GM23338 (cell line): ENCODE results near the gene ZNF101. TPM values are rescaled to one million over a fixed set of nuclear protein-coding genes. Genes with fewer than 3 reads are reported as not detected.

Experiments used
- ATAC-seq: fragments of 200-7000 bp; cut with Tn5 transposase; 3 replicates; pipeline ENCODE4 v1.9.1; 2020
- DNase-seq: peaks from one replicate; pipeline ENCODE4 v3.0.0-alpha.2; 2015; ENCODE audit warnings: low spot score
- H2AFZ ChIP-seq: fragments of 200-600 bp; sonication (generic); 2 replicates; pipeline ENCODE4 v1.8.0; 2016; ENCODE audit warnings: antibody characterized with exemption, mild to moderate bottlenecking, moderate library complexity
- H3F3A ChIP-seq: fragments of 200-600 bp; sonication (generic); replicated peaks from 2 replicates; pipeline ENCODE4 v1.8.0; 2017; ENCODE audit warnings: antibody characterized with exemption, mixed run types, low read depth
- H3K27ac ChIP-seq: fragments of 200-600 bp; sonication (generic); 2 replicates; pipeline ENCODE4 v1.6.1; 2016; ENCODE audit warnings: low read depth
- H3K27me3 ChIP-seq: fragments of 200-600 bp; sonication (generic); 2 replicates; pipeline ENCODE4 v1.8.0; 2016; ENCODE audit warnings: mild to moderate bottlenecking, mixed run types, moderate library complexity; ENCODE audit not compliant: insufficient read depth
- H3K36me3 ChIP-seq: fragments of 200-600 bp; sonication (generic); 2 replicates; pipeline ENCODE4 v1.8.0; 2016; ENCODE audit warnings: mild to moderate bottlenecking; ENCODE audit not compliant: insufficient read depth
- H3K4me1 ChIP-seq: fragments of 200-600 bp; sonication (generic); 2 replicates; pipeline ENCODE4 v1.8.0; 2016; ENCODE audit warnings: mild to moderate bottlenecking, moderate library complexity; ENCODE audit not compliant: insufficient read depth
- H3K4me2 ChIP-seq: fragments of 200-600 bp; sonication (generic); 2 replicates; pipeline ENCODE4 v1.7.1; 2017; ENCODE audit warnings: mixed run types
- H3K4me3 ChIP-seq: fragments of 200-600 bp; sonication (generic); 2 replicates; pipeline ENCODE4 v1.6.1; 2016; ENCODE audit warnings: mixed run types
- H3K79me2 ChIP-seq: fragments of 200-600 bp; sonication (generic); replicated peaks from 2 replicates; pipeline ENCODE4 v1.8.0; 2017; ENCODE audit warnings: mild to moderate bottlenecking; ENCODE audit not compliant: insufficient read depth
- H3K9me2 ChIP-seq: fragments of 200-600 bp; sonication (generic); 2 replicates; pipeline ENCODE4 v1.8.0; 2017; ENCODE audit not compliant: insufficient read depth
- H4K20me1 ChIP-seq: fragments of 200-600 bp; sonication (generic); replicated peaks from 2 replicates; pipeline ENCODE4 v1.8.0; 2017; ENCODE audit warnings: mild to moderate bottlenecking; ENCODE audit not compliant: insufficient read depth
- H3K27ac Mint-ChIP-seq: 2 replicates; pipeline ENCODE4 v1.8.0; 2020; ENCODE audit warnings: inconsistent platforms, mild to moderate bottlenecking, moderate library complexity, mixed read lengths
- H3K27me3 Mint-ChIP-seq: 3 replicates; pipeline ENCODE4 v1.8.0; 2022; ENCODE audit warnings: low read depth, mild to moderate bottlenecking, moderate library complexity, mixed read lengths, inconsistent platforms; ENCODE audit not compliant: insufficient read depth, poor library complexity
- H3K36me3 Mint-ChIP-seq: 3 replicates; pipeline ENCODE4 v1.8.0; 2021; ENCODE audit warnings: low read depth, mild to moderate bottlenecking, inconsistent platforms, moderate library complexity, mixed read lengths
- H3K4me1 Mint-ChIP-seq: 3 replicates; pipeline ENCODE4 v1.8.0; 2020; ENCODE audit warnings: mild to moderate bottlenecking, inconsistent platforms, mixed read lengths
- H3K4me3 Mint-ChIP-seq: 3 replicates; pipeline ENCODE4 v1.8.0; 2021; ENCODE audit warnings: moderate library complexity, mild to moderate bottlenecking, inconsistent platforms, mixed read lengths
- H3K9me3 Mint-ChIP-seq: 3 replicates; pipeline ENCODE4 v1.8.0; 2020; ENCODE audit warnings: moderate library complexity, mild to moderate bottlenecking, inconsistent platforms, mixed read lengths
- ETS1 ChIP-seq: IDR thresholded peaks from 2 replicates; pipeline ENCODE4 v1.6.1; 2016; ENCODE audit warnings: antibody characterized with exemption
- EZH2 ChIP-seq: fragments of 200-600 bp; sonication (generic); IDR thresholded peaks from one replicate; pipeline ENCODE4 v1.8.0; 2017; ENCODE audit warnings: antibody characterized with exemption, mild to moderate bottlenecking, low read depth; ENCODE audit not compliant: unreplicated experiment
- JUNB ChIP-seq: IDR thresholded peaks from one replicate; pipeline ENCODE4 v1.6.1; 2016; ENCODE audit warnings: antibody characterized with exemption; ENCODE audit not compliant: unreplicated experiment
- STAT1 ChIP-seq: IDR thresholded peaks from one replicate; pipeline ENCODE4 v1.6.1; 2016; ENCODE audit warnings: antibody characterized with exemption; ENCODE audit not compliant: unreplicated experiment
- ZNF114 ChIP-seq: fragments of 250-450 bp; sonication (Bioruptor Pico); IDR thresholded peaks from 2 replicates; pipeline ENCODE4 v1.5.0; 2020; ENCODE audit warnings: mild to moderate bottlenecking, moderate library complexity
- ZNF462 ChIP-seq: fragments of 250-450 bp; sonication (Bioruptor Pico); IDR thresholded peaks from 2 replicates; pipeline ENCODE4 v1.5.0; 2020; ENCODE audit warnings: mild to moderate bottlenecking, moderate library complexity
- polyA plus RNA-seq: library from polyadenylated mRNA; unstranded; fragments of >200 nt; fragmentation: Nextera tagmentation; extraction: Ambion mirVana; gene quantifications from 2 replicates; pipeline ENCODE4 v1.2.1, GENCODE V29; 2016
- total RNA-seq: library from RNA; depleted of rRNA; stranded (reverse); fragments of >200 nt; shearing (Covaris generic); gene quantifications from 2 replicates; pipeline ENCODE4 v1.2.3, GENCODE V29; 2014
- TF ChIP-seq, protein P1 (sequence below): IDR thresholded peaks from one replicate; pipeline ENCODE4 v1.6.1; 2018; ENCODE audit warnings: antibody characterized with exemption; ENCODE audit not compliant: unreplicated experiment

ZNF101 gene
- total and polyA plus RNA-seq, 2 experiments from 2014 or later: 46.4 to 47.9 TPM

GRCh38 chr19:19619849-19620210, 48.8 kb upstream of the ZNF101 start:
- ATAC-seq (no peak), DNase-seq (no peak)
- H3K9me3 Mint-ChIP-seq: no peaks in the 10 kb centered on the region; the same call in 2 of the 3 replicates
- no peaks in the 10 kb centered on the region for H3K79me2 ChIP-seq
- peaks cover 7% of the 10 kb centered on the region; the same call in 1 of the 2 replicates for H3K27me3 ChIP-seq
- 0 out of 2 replicates have a peak, but pooled peaks cover 4% of the 10 kb centered on the region for H3K36me3 ChIP-seq
- H2AFZ ChIP-seq: no peak overlapping the region
- no peak overlapping the region for H3K4me2 ChIP-seq
- TF ChIP-seq, protein P1, sequence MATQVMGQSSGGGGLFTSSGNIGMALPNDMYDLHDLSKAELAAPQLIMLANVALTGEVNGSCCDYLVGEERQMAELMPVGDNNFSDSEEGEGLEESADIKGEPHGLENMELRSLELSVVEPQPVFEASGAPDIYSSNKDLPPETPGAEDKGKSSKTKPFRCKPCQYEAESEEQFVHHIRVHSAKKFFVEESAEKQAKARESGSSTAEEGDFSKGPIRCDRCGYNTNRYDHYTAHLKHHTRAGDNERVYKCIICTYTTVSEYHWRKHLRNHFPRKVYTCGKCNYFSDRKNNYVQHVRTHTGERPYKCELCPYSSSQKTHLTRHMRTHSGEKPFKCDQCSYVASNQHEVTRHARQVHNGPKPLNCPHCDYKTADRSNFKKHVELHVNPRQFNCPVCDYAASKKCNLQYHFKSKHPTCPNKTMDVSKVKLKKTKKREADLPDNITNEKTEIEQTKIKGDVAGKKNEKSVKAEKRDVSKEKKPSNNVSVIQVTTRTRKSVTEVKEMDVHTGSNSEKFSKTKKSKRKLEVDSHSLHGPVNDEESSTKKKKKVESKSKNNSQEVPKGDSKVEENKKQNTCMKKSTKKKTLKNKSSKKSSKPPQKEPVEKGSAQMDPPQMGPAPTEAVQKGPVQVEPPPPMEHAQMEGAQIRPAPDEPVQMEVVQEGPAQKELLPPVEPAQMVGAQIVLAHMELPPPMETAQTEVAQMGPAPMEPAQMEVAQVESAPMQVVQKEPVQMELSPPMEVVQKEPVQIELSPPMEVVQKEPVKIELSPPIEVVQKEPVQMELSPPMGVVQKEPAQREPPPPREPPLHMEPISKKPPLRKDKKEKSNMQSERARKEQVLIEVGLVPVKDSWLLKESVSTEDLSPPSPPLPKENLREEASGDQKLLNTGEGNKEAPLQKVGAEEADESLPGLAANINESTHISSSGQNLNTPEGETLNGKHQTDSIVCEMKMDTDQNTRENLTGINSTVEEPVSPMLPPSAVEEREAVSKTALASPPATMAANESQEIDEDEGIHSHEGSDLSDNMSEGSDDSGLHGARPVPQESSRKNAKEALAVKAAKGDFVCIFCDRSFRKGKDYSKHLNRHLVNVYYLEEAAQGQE: no peak
- TF ChIP-seq ZNF462 (CRISPR knock-in tag) (no peak), ETS1 (no peak), EZH2 (no peak), JUNB (no peak), STAT1 (no peak), ZNF114 (CRISPR knock-in tag) (no peak)
- H3K4me3 Mint-ChIP-seq: no peak overlapping the region
- H3K36me3 Mint-ChIP-seq: peaks cover 21% of the 10 kb centered on the region
- no peak overlapping the region for H3K4me3 ChIP-seq
- no peak overlapping the region for H3K27ac ChIP-seq
- H3K4me1 ChIP-seq: no peaks in the 10 kb centered on the region; the same call in 1 of the 2 replicates
- no peak overlapping the region for H3K27ac Mint-ChIP-seq
- H4K20me1 ChIP-seq: 0 out of 2 replicates have a peak, but pooled peaks cover 4% of the 10 kb centered on the region
- peaks cover 9% of the 10 kb centered on the region; the same call in 2 of the 3 replicates for H3K4me1 Mint-ChIP-seq
- no peaks in the 10 kb centered on the region for H3K9me2 ChIP-seq
- H3K27me3 Mint-ChIP-seq: peaks cover 22% of the 10 kb centered on the region
- H3F3A ChIP-seq: 0 out of 2 replicates have a peak, but pooled peaks cover 3% of the 10 kb centered on the region
